ENCODE measurements around the gene NRN1L.
A peak's percentile ranks its signal among the peaks of the same experiment; 100 is the strongest.
"Not testable (repeated sequence)": the region's sequence is repeated elsewhere in the genome, so short reads cannot be mapped to it uniquely, and the experiment has no call there.

The NRN1L gene

DNA sequence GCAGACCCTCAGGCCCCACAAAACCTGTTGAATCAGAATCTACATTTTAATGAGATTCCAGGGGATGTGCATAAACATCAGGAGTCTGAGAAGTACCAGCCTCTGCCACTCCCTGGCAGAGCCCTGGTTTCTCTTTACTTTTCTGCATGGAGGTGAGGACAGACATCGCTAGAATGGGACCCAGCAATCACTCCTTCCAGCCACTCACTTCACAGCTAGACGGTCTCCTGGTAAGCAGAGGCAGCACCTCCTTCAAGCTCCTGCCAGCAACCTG is 30.7 kb downstream of the NRN1L start:
- H3K27me3 Mint-ChIP-seq; H3K27ac Mint-ChIP-seq; H3K9me3 Mint-ChIP-seq (ENCODE audit: low read depth); H3K4me3 Mint-ChIP-seq: not testable (repeated sequence)
- Mint-ChIP-seq H3K4me1 (ENCODE audit: low read depth) (peaks cover 32% of the 10 kb centered on the region), H3K36me3 (peaks cover 11% of the 10 kb centered on the region)

DNA sequence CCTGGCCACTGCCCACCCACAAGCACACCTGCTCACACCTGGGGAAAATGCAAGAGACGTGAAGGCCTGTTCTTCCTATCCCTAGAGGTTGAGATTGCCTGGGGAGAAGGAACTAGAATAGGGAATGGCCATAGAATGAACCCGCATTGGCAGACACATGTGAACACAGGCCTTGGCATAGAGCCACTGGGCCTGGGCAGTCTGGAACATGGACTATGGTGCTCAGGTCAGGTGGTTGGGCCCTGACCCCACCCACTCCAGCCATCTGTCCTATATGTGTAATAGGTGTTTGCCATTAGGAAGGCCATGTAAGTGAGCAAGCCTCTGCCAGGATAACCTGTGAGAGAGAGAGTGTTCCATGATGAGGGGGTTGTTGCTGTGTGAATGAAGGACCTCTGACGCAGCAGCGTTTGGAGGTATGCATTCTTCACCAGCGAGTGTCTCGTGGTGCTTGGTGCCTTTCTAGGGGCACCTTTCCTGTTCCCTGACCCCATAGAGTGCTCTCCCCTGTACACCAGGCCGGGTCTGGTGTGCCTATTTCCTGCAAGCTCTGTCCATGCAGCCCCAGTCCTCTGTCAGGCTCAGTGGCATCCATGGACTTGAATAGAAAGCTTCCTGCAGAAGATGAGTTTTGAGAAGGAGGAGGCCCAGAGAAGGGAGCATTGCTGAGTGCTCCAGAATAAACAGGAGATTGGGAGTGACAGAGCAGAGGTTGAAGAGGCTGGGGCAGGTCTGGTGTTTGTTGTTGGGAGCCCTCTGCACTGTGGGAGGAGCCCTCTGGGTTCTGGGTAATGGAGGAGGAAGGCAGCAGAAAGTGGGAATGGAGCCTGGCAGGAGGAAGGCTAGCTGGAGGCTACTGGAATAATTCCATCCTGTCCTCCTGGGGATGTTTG is 31.4 kb downstream of the NRN1L start:
- H3K27ac Mint-ChIP-seq, result peak overlapping the region; percentile 64
- peaks cover 11% of the 10 kb centered on the region for H3K36me3 Mint-ChIP-seq
- no peaks in the 10 kb centered on the region for H3K27me3 Mint-ChIP-seq
- H3K4me1 Mint-ChIP-seq (ENCODE audit: low read depth), result peaks cover 34% of the 10 kb centered on the region
- H3K4me3 Mint-ChIP-seq, result no peak overlapping the region
- no peaks in the 10 kb centered on the region for H3K9me3 Mint-ChIP-seq (ENCODE audit: low read depth)

DNA sequence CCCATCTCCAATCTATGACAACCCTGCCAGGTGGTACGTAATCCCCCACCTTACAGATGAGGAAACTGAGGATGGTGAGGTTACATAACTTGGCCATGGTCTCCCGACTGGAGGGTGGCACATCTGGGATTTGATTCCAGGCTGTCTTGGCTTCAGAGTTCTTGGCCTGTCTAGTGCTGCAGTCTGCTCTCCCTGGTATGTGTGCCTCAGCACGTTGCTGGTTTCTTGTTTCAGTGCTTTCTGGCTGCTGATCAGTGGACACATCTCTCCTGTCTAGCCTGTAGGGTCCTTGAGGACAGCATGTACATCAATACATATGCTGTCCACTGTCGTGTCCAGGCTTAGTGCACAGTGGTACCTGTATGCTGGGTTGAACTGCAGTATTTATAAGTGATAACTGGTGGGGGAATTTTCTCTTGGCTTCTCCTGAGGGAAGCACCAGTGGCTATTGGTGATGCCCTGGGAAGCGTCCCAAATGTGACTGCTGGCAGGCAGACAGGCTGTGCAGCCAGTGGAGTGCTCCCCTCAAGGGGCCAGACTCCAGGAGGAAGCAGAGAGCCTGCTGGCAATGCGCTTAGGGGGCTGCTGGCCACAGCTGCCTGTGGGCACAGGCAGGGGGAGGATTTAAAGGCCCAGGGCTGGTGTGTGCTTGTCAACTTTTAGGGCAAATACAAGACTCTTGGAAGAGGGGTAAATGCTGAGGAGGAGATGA is 32.6 kb downstream of the NRN1L start:
- Mint-ChIP-seq H3K27ac (peak overlapping the region; percentile 79), H3K4me3 (no peak overlapping the region), H3K36me3 (peaks cover 11% of the 10 kb centered on the region), H3K9me3 (ENCODE audit: low read depth) (no peaks in the 10 kb centered on the region), H3K4me1 (ENCODE audit: low read depth) (peaks cover 41% of the 10 kb centered on the region), H3K27me3 (no peaks in the 10 kb centered on the region)

DNA sequence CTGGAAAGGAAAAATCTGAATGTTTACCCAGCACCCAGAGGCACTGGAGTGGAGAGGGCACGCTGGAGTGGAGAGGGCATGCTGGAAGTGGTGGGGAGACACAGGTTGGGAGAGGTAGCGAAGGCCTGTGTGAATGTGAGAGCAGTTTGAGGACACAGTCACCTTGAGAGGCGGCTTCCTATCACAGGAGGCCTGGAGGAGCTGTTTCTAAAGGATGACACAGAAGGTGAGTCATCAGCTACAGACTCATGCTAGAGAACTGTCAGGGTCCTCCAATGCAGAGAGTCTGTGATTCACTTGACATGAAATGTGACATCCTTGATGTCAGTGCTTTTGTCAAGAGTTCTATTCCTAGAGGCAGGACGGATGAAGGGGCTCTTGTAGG is 33.2 kb downstream of the NRN1L start:
- H3K9me3 Mint-ChIP-seq (ENCODE audit: low read depth), result no peaks in the 10 kb centered on the region
- H3K4me3 Mint-ChIP-seq, result no peak overlapping the region
- H3K27ac Mint-ChIP-seq, result peak overlapping the region; percentile 79
- peaks cover 11% of the 10 kb centered on the region for H3K36me3 Mint-ChIP-seq
- H3K4me1 Mint-ChIP-seq (ENCODE audit: low read depth), result peaks cover 42% of the 10 kb centered on the region
- H3K27me3 Mint-ChIP-seq, result no peaks in the 10 kb centered on the region

DNA sequence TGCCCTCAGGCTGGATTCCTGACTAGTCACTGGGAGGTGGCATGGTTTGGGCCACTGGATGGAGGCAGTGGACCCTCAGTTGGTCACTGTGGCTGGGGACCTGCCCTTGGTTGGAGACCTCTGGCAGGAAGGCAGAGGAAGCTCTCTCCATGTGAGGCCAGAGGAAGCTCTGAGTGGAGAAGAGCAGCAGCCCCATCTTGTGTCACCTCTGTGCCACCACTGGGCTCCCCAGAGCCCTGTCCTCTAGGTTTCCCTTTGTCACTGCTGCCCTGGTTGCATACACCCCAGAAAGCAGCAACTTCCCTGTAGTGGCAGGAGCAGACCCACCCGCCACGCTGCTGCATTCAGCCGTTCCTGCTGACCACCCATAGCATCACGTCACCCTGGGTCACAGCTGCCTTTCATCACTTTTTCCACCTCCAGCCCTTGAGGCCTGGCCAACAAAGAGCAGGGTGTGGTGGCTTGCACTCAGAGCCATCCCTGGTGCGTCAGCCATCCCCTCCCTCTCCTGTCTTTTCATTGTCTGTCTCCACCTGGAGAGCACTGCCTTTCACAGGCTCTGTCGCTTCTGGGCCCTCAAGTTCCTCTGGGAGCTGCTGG is 35.0 kb downstream of the NRN1L start:
- Mint-ChIP-seq H3K4me1 (ENCODE audit: low read depth) (peaks cover 37% of the 10 kb centered on the region), H3K27ac (peak overlapping the region; percentile 3), H3K36me3 (peaks cover 8% of the 10 kb centered on the region), H3K4me3 (no peak overlapping the region), H3K9me3 (ENCODE audit: low read depth) (no peaks in the 10 kb centered on the region), H3K27me3 (no peaks in the 10 kb centered on the region)

DNA sequence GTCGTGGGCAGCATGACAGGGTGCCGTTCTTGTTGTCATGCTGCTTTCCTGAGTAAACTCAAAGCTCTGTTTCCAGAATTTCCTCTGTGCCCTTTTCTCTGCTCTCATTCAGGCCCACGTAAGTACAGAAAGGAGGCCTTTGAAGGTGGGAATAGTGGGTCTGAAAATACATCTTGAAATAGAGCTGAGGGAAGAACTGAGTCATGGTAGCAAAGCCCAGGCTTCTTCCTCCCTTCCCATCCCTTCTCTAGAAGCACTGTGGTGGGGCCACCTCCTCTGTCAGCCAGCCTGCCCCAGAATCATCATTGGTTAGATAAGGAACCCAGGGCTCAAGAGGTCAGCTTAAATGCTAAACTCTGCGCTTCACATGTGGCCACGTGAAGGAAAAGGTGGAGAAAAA is 37.5 kb downstream of the NRN1L start:
- Mint-ChIP-seq H3K9me3 (ENCODE audit: low read depth) (no peaks in the 10 kb centered on the region), H3K4me1 (ENCODE audit: low read depth) (peaks cover 24% of the 10 kb centered on the region), H3K36me3 (peaks cover 3% of the 10 kb centered on the region), H3K27me3 (no peaks in the 10 kb centered on the region), H3K27ac (peak overlapping the region; percentile 82), H3K4me3 (peak overlapping the region; percentile 8)

DNA sequence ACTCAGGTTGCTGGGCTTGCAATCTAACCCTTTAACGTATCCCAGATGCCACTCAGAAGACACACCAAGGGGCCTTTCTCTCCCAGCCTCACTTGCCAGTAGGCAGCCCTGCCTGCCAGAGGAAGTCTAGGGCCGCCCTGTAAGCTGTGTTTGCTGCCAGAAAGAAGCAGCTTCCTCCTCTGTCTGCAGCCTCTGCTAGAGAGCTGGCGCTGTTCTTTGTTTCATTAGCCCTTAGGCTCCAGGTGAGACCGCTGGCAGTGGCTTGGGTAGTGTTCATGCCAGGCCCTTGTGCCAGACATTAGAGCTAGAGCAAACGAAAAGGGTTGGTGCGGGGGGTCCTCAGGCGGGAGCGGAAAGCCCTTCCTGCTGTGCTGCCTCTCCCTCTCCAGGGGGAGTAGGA is 38.1 kb downstream of the NRN1L start:
- H3K9me3 Mint-ChIP-seq (ENCODE audit: low read depth), result no peaks in the 10 kb centered on the region
- no peak overlapping the region for H3K4me3 Mint-ChIP-seq
- no peaks in the 10 kb centered on the region for H3K27me3 Mint-ChIP-seq
- H3K4me1 Mint-ChIP-seq (ENCODE audit: low read depth), result peaks cover 19% of the 10 kb centered on the region
- H3K27ac Mint-ChIP-seq, result no peak overlapping the region
- H3K36me3 Mint-ChIP-seq, result peaks cover 3% of the 10 kb centered on the region

DNA sequence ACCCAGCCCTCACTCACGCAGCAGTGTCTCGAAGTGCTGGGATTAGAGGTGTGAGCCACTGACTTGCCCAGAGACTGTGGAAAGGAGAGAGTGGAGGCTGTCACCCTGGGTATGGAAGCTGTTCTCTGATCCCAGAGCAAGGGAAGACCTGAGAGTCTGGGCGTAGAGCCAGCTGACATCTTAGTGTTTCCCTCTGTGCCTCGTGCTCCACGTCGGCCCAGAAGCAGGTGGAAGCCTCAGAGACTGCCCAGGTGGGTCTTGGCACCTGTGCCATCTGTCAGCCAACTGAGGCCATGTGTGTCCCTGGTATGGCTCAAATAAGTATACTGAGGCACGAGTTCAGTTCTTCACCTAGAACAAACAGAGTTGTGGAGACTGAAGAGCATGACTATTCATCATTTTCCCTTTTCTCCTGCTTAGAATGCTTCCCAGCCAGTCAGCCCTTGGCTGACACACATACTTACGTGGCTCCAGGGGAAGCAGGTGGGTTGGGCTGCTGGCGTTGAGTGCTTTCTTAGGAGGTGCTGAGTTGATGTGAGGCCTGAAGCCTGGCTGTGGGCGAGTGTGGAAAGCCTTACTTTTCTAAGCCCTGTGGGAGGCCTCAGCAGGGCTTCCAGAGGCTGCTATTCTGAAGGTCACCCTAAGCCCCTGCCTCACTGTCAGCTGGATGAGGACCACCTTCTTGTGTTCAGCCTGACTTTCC is 38.9 kb downstream of the NRN1L start:
- no peaks in the 10 kb centered on the region for H3K27me3 Mint-ChIP-seq
- H3K9me3 Mint-ChIP-seq (ENCODE audit: low read depth), result no peaks in the 10 kb centered on the region
- no peaks in the 10 kb centered on the region for H3K36me3 Mint-ChIP-seq
- peak overlapping the region; percentile 58 for H3K27ac Mint-ChIP-seq
- H3K4me3 Mint-ChIP-seq, result no peak overlapping the region
- H3K4me1 Mint-ChIP-seq (ENCODE audit: low read depth), result peaks cover 12% of the 10 kb centered on the region

DNA sequence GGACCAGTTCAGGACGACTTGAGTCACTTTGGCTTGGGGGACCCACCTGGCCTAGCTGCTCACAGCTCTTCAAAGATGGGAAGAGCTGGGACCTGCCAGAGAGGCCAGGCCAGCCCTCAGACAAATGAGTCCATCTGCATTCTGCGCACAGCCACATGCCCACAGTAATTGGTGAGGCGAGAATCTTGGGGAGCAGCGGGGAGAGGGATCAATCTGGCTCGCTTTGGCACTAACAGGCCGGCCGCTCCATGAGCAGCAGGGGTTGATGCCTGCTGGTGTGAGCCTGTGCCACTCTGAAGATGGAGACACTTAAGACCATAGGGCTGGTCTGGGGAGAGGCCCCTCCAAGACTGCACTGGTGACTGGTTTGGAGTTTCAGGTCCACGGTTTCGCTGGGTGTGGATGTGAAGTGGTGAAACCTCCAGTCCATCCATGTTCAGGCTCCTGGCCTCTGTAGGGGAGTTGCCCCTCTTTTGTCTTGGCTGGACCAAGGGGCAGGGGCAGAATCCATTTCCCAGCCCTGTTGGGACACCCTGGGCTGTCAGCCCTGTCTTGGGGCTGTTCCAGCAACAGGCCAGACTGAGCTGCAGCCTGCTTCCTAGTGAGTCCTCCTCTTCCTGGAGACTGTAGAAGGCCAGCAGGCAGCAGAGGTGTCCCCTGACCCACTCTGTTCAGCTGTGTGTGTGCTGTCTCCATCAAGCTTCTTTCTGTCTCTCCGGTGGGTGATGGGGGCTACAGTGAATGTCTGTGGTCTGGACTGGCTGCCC is 39.6 kb downstream of the NRN1L start:
- no peaks in the 10 kb centered on the region for H3K36me3 Mint-ChIP-seq
- H3K27ac Mint-ChIP-seq, result peak overlapping the region; percentile 58

DNA sequence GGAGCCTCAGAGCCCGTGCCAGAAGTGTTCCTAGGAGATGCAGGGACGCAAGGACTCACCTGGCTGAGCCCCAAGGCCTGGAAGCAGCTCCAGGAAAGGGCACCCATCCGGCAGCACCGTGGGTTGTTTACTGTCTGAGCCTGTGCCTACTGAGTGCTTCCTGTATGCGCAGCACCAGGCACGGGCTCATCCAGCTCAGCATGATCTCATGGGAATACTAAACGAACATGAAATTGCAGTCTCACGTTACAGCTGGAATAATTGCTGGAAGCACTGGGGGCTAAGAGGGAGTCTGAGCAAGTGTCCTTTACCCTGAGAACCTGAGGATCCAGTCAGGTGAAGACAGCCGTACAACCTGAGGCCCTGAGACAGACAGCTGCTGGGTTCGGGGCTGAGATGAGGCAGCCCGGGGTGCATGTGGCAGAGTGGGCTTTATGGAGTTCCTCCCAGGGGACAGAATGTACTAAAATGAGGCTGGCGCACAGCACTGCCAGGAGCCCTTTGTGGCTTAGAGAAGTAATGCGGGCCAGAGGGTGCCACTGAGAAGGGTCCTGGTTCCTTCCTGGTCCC is 41.6 kb downstream of the NRN1L start:
- no peaks in the 10 kb centered on the region for H3K27me3 Mint-ChIP-seq
- H3K4me1 Mint-ChIP-seq (ENCODE audit: low read depth), result peaks cover 8% of the 10 kb centered on the region
- H3K27ac Mint-ChIP-seq, result peak overlapping the region; percentile 10
- no peak overlapping the region for H3K4me3 Mint-ChIP-seq
- H3K36me3 Mint-ChIP-seq, result no peaks in the 10 kb centered on the region
- H3K9me3 Mint-ChIP-seq (ENCODE audit: low read depth), result no peaks in the 10 kb centered on the region

More for the DNA sequence above, 39.6 kb downstream of the NRN1L start:
- peaks cover 10% of the 10 kb centered on the region for H3K4me1 Mint-ChIP-seq (ENCODE audit: low read depth)
- no peak overlapping the region for H3K4me3 Mint-ChIP-seq
- no peaks in the 10 kb centered on the region for H3K9me3 Mint-ChIP-seq (ENCODE audit: low read depth)
- H3K27me3 Mint-ChIP-seq, result no peaks in the 10 kb centered on the region

DNA sequence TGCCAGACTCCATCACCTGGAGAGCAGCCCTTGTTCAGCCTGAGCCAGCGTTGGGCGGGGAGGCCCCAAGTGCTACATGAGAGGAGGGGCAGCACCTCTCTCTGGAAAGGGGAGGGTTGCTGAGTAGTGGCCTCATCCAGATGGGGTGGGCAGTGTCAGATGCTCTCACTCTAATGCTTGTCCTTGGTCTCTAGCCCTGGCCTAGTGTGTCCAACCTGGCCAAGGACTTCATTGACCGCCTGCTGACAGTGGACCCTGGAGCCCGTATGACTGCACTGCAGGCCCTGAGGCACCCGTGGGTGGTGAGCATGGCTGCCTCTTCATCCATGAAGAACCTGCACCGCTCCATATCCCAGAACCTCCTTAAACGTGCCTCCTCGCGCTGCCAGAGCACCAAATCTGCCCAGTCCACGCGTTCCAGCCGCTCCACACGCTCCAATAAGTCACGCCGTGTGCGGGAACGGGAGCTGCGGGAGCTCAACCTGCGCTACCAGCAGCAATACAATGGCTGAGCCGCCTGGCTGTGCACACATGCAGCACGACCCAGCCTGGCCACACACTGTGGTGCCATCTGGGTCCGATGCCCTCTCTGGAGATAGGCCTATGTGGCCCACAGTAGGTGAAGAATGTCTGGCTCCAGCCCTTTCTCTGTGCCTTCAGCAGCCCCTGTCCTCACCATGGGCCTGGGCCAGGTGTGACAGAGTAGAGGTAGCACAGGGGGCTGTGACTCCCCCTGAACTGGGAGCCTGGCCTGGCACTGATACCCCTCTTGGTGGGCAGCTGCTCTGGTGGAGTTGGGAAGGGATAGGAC is 42.7 kb downstream of the NRN1L start:
- no peaks in the 10 kb centered on the region for H3K36me3 Mint-ChIP-seq
- no peaks in the 10 kb centered on the region for H3K9me3 Mint-ChIP-seq (ENCODE audit: low read depth)
- H3K27me3 Mint-ChIP-seq, result no peaks in the 10 kb centered on the region
- H3K4me3 Mint-ChIP-seq, result no peak overlapping the region
- H3K27ac Mint-ChIP-seq, result no peak overlapping the region
- peaks cover 1% of the 10 kb centered on the region for H3K4me1 Mint-ChIP-seq (ENCODE audit: low read depth)

DNA sequence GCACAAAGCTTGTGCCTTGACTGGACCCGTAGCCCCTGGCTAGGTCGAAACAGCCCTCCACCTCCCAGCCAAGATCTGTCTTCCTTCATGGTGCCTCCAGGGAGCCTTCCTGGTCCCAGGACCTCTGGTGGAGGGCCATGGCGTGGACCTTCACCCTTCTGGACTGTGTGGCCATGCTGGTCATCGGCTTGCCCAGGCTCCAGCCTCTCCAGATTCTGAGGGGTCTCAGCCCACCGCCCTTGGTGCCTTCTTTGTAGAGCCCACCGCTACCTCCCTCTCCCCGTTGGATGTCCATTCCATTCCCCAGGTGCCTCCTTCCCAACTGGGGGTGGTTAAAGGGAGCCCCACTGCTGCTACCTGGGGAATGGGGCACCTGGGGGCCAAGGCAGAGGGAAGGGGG is 43.5 kb downstream of the NRN1L start:
- Mint-ChIP-seq H3K36me3 (no peaks in the 10 kb centered on the region), H3K27ac (no peak overlapping the region), H3K4me1 (ENCODE audit: low read depth) (no peaks in the 10 kb centered on the region), H3K27me3 (no peaks in the 10 kb centered on the region), H3K4me3 (no peak overlapping the region), H3K9me3 (ENCODE audit: low read depth) (no peaks in the 10 kb centered on the region)

DNA sequence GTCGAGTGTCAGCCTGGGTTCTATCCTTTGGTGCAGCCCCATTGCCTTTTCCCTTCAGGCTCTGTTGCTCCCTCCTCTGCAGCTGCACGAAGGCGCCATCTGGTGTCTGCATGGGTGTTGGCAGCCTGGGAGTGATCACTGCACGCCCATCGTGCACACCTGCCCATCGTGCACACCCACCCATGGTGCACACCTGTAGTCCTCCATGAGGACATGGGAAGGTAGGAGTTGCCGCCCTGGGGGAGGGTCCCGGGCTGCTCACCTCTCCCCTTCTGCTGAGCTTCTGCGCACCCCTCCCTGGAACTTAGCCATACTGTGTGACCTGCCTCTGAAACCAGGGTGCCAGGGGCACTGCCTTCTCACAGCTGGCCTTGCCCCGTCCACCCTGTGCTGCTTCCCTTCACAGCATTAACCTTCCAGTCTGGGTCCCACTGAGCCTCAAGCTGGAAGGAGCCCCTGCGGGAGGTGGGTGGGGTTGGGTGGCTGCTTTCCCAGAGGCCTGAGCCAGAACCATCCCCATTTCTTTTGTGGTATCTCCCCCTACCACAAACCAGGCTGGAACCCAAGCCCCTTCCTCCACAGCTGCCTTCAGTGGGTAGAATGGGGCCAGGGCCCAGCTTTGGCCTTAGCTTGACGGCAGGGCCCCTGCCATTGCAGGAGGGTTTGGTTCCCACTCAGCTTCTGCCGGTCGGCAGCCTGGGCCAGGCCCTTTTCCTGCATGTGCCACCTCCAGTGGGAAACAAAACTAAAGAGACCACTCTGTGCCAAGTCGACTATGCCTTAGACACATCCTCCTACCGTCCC is 44.1 kb downstream of the NRN1L start:
- H3K4me3 Mint-ChIP-seq, result no peak overlapping the region
- no peaks in the 10 kb centered on the region for H3K27me3 Mint-ChIP-seq
- peaks cover under 1% of the 10 kb centered on the region for H3K4me1 Mint-ChIP-seq (ENCODE audit: low read depth)
- no peaks in the 10 kb centered on the region for H3K9me3 Mint-ChIP-seq (ENCODE audit: low read depth)
- H3K27ac Mint-ChIP-seq, result no peak overlapping the region
- H3K36me3 Mint-ChIP-seq, result no peaks in the 10 kb centered on the region

Measured in activated naive CD8-positive, alpha-beta T cell (primary cell).